MCF 10A (cell line): ENCODE data around the gene CFAP119. TPM values are rescaled to one million over a fixed set of nuclear protein-coding genes. Genes with fewer than 3 reads are reported as not detected.

Experiments
- BruUV-seq: library from RNA; stranded (reverse); fragments of 400-500 nt; replicated peaks from 2 replicates; lab custom pipeline; 2021; lab: Mats Ljungman, UMichigan
- CTCF ChIA-PET: fragments of 300-600 bp; sonication (Branson Sonifier 250); formaldehyde crosslinking; extraction: SDS; loops from one replicate; lab custom pipeline; 2021; ENCODE audit warnings: antibody characterized with exemption, inconsistent platforms; lab: Yijun Ruan, JAX
- POLR2A ChIA-PET: fragments of 300-600, 350-650 bp; sonication (Branson Sonifier 250); formaldehyde crosslinking; extraction: SDS; loops from one replicate; lab custom pipeline; 2020; ENCODE audit warnings: antibody characterized with exemption, inconsistent platforms; lab: Yijun Ruan, JAX
- DNase-seq: peaks from one replicate; pipeline ENCODE4 v3.0.0-alpha.2; 2018; ENCODE audit not compliant: unreplicated experiment
- H3K27ac Mint-ChIP-seq: one replicate; pipeline ENCODE4 v1.8.0; 2022; ENCODE audit warnings: mild to moderate bottlenecking, low read depth, mixed read lengths; ENCODE audit not compliant: unreplicated experiment
- H3K27me3 Mint-ChIP-seq: one replicate; pipeline ENCODE4 v1.8.0; 2022; ENCODE audit warnings: mixed read lengths; ENCODE audit not compliant: insufficient read depth, unreplicated experiment
- H3K36me3 Mint-ChIP-seq: one replicate; pipeline ENCODE4 v1.8.0; 2022; ENCODE audit warnings: mild to moderate bottlenecking, moderate library complexity, mixed read lengths; ENCODE audit not compliant: insufficient read depth, unreplicated experiment
- H3K4me1 Mint-ChIP-seq: one replicate; pipeline ENCODE4 v1.8.0; 2022; ENCODE audit warnings: mixed read lengths; ENCODE audit not compliant: insufficient read depth, unreplicated experiment
- H3K4me3 Mint-ChIP-seq: one replicate; pipeline ENCODE4 v1.8.0; 2022; ENCODE audit warnings: mild to moderate bottlenecking, moderate library complexity, mixed read lengths; ENCODE audit not compliant: unreplicated experiment
- H3K9me3 Mint-ChIP-seq: one replicate; pipeline ENCODE4 v1.8.0; 2022; ENCODE audit warnings: mixed read lengths; ENCODE audit not compliant: unreplicated experiment
- intact Hi-C: fragments of 100-400 bp; cut with micrococcal nuclease; formaldehyde crosslinking; loops from 2 replicates; pipeline ENCODE4 v1.14.1; 2022
- total RNA-seq: library from RNA; stranded (reverse); gene quantifications from 2 replicates; pipeline ENCODE4 v1.2.3, GENCODE V29; 2022
- TF ChIP-seq, protein P1 (sequence below): fragments of 200-600 bp; IDR thresholded peaks from one replicate; pipeline ENCODE4 v1.8.0; 2022; ENCODE audit warnings: antibody characterized with exemption, mild to moderate bottlenecking; ENCODE audit not compliant: unreplicated experiment

The CFAP119 gene
- total RNA-seq, 1 experiment from 2014 or later = 5.2 TPM

DNA sequence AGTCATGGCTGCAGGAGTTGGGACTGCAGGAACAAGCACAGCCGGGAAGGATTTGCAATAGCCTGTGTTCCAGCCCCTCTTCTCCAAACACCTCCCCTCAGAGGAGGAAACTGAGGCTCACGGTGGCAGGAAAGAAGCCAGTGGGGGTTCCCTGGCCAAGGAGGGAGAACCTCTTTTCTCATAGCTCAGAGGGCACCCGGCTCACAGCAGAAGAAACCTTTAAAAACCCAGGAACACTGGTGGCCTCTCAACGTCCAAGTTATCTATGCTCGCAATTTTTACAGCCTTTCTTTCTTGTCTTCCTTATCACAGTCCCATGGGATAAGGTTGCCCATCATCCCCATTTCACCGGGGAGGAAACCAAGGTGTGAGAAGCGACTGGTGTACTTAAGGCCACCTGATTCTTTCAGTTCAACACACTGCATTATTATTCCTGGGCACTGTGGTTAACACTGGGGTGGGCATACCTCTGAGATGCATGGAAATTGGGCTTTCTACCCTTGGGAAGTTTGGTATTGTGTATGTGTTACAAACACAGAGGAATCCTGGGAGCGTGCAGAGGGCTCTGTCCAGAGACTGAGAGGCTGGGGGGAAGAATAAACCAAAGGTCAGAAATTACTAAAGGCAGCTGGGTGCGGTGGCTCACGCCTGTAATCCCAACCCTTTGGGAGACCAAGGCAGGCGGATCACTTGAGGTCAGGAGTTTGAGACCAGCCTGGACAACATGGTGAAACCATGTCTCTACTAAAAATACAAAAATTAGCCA lies 25.9 kb upstream of the CFAP119 start:
- Mint-ChIP-seq H3K36me3 (peaks cover 28% of the 10 kb centered on the region), H3K27me3 (no peaks in the 10 kb centered on the region), H3K4me3 (peak overlapping the region; percentile 84), H3K27ac (peak overlapping the region; percentile 81), H3K4me1 (peaks cover 10% of the 10 kb centered on the region), H3K9me3 (no peaks in the 10 kb centered on the region)
- TF ChIP-seq, protein P1, sequence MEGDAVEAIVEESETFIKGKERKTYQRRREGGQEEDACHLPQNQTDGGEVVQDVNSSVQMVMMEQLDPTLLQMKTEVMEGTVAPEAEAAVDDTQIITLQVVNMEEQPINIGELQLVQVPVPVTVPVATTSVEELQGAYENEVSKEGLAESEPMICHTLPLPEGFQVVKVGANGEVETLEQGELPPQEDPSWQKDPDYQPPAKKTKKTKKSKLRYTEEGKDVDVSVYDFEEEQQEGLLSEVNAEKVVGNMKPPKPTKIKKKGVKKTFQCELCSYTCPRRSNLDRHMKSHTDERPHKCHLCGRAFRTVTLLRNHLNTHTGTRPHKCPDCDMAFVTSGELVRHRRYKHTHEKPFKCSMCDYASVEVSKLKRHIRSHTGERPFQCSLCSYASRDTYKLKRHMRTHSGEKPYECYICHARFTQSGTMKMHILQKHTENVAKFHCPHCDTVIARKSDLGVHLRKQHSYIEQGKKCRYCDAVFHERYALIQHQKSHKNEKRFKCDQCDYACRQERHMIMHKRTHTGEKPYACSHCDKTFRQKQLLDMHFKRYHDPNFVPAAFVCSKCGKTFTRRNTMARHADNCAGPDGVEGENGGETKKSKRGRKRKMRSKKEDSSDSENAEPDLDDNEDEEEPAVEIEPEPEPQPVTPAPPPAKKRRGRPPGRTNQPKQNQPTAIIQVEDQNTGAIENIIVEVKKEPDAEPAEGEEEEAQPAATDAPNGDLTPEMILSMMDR = no peak
- no peak for DNase-seq
- POLR2A ChIA-PET = interaction anchor here (0.6 to 5.2 kb wide), 6 partner anchors 13 to 87 kb away, joined by 3 to 123 read pairs (median 8); partner anchors contain the start of gene PHKG2
- intact Hi-C loops = loop anchor here (1.0 to 10.0 kb wide), 2 partner anchors 18 to 157 kb away; partner anchors contain the start of gene ORAI3
- no TSS peak for BruUV-seq
- CTCF ChIA-PET = interaction anchor here (1.0 kb wide), 1 partner anchor 18 kb away, joined by 4 read pairs; no protein-coding TSS in a partner anchor

DNA sequence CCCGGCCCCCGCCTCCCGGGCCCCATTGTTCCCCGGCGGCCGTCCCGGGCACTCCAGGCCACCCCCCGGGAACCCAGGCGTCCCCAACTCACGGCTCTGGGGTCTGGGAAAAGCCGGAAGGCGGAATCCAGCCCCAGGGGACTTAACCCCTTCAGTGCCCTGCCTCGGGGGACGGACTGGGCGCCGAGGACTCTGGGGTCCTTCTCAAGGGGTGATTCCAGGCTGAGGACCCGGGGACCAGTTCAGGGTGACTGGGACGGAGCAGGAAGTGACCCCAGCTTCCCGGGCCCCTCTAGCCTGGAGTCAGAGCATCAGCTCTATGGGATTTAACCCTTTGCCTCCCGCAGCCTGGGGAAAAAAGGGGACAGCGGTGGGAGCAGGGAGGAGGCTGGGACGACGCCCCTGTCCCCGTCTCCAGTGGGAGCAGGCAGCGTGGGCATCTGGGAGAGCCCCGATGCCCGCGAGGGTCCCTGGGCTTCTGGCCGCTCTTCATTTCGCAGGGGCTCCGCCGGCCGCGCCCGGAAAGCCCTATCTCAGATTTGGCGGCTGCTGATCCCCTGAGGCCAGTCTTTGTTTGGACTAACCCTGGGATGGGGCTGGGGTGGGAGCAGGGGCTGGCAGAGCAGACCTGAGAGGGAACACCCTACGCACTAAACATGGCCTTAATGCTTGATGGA lies 25.2 kb upstream of the CFAP119 start, which contains the start of gene ZNF629:
ZNF629 (minus strand) TSS at position 270 of the 677 bp plus-strand sequence. CDS start 2,723 bp downstream, outside the sequence.
- peak within 1 kb of the TSS; percentile 84 for H3K4me3 Mint-ChIP-seq
- peak; percentile 59 for DNase-seq
- peaks cover 10% of the 10 kb centered on the region for H3K4me1 Mint-ChIP-seq
- intact Hi-C loops = loop anchor here (1.0 to 10.0 kb wide), 2 partner anchors 18 to 158 kb away; partner anchors contain the start of gene ORAI3
- POLR2A ChIA-PET = interaction anchor here (0.6 to 5.2 kb wide), 8 partner anchors 10 to 1813 kb away, joined by 3 to 123 read pairs (median 6); partner anchors contain the start of genes PHKG2 and SPNS1
- TF ChIP-seq, protein P1 = no peak
- CTCF ChIA-PET = interaction anchor here (1.0 kb wide), 1 partner anchor 19 kb away, joined by 4 read pairs; no protein-coding TSS in a partner anchor
- peak within 1 kb of the TSS; percentile 81 for H3K27ac Mint-ChIP-seq
- peaks cover 33% of the 10 kb centered on the region for H3K36me3 Mint-ChIP-seq
- H3K27me3 Mint-ChIP-seq = no peaks in the 10 kb centered on the region
- H3K9me3 Mint-ChIP-seq = no peaks in the 10 kb centered on the region
- no TSS peak for BruUV-seq

DNA sequence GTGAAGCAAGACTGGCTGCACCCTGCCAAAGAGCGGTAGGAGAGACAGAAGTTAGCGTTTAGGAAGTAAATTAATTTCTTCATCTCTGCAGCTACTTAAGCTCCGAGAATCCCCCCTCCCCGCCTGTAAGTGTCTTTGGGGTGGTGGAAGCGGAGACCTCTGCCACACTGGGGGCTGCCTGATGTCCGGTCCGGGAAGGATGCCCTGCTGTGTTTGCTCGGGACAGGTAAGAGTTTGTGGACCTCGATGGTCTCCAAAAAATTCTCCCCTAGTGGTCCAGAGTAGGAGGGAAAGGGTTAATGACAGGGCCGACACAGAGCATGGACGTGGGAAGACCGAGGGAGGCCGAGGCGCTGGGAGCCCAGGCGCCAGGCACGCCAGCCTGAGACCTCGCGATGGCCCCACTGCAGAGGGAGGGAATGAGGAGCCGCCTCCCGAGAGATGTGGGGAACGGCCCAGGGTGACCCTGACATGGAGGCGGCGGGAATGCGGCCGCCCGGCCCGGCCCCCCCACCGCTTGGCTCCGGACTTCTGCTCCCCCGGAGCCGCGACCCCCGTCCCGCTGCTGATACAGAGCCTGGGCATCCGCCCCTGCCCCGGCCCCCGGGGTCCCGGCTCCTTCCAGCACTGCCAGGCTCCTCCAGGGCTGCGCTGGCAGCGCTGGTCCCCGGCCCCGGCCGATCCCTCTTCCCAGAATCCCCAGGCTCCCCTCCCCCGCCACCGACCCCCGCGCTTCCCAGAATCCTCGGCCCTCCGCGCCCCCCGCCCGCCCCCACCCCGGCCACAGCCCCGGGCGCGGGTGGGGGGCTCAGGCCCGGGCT lies 24.5 kb upstream of the CFAP119 start:
- POLR2A ChIA-PET = interaction anchor here (0.6 to 5.2 kb wide), 11 partner anchors 9 to 1812 kb away, joined by 3 to 123 read pairs (median 4); partner anchors contain the start of genes PHKG2 and SPNS1
- DNase-seq = peak; percentile 64
- Mint-ChIP-seq H3K9me3 (no peaks in the 10 kb centered on the region), H3K27me3 (no peaks in the 10 kb centered on the region), H3K27ac (peak overlapping the region; percentile 81), H3K4me1 (peaks cover 10% of the 10 kb centered on the region), H3K4me3 (peak overlapping the region; percentile 84), H3K36me3 (peaks cover 33% of the 10 kb centered on the region)
- TF ChIP-seq, protein P1 = no peak
- CTCF ChIA-PET = interaction anchor here (0.5 to 1.0 kb wide), 4 partner anchors 19 to 1227 kb away, joined by 3 to 4 read pairs (median 3); no protein-coding TSS in a partner anchor
- no TSS peak for BruUV-seq
- intact Hi-C loops = loop anchor here (10.0 kb wide), 1 partner anchor 158 kb away; the partner anchor contains the start of gene ORAI3
